ENCODE results near the gene OSBPL6.
A peak's percentile ranks its signal among the peaks of the same experiment; 100 is the strongest.
"Not testable (repeated sequence)": the region's sequence is repeated elsewhere in the genome, so short reads cannot be mapped to it uniquely, and the experiment has no call there.

OSBPL6 gene

DNA sequence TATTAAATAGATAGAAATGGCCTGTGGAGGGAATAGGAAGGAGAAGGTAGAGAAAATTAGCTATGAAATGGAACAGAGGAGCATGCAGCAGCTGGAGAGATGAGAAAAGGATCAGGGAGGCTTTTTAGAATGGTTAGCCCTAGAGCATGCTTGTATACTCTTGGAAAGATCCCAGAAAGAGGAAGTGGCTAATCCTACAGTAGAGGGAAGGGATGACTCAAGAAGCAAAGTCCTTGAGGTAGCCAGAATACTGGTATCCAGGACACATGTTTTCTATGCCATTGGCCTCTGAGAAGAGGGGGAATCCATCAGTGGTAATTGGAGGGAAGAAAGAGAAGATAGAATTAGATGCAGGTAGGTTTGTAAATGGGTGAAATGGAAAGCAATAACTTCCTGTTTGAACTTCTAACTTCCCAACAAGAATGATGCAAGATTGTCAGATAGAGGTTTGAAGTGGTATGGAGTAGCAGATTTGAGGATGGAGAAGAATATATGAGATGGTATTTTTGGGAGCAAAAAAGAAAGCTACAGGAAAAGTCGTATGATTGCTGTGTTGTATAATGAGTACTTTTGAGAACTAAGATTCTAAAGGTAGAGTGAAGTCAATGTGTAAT is 17.1 kb upstream of the OSBPL6 start:
- no peaks in the 10 kb centered on the region for H3K4me1 ChIP-seq (ENCODE audit: control insufficient read depth, low read depth, low read length)
- no peak overlapping the region for H3K4me3 ChIP-seq (ENCODE audit: low read length)
- no peak overlapping the region for H3K9ac ChIP-seq (ENCODE audit: low read length)
- H3K9me3 ChIP-seq (ENCODE audit: control insufficient read depth, low read depth, low read length), result no peaks in the 10 kb centered on the region
- no peaks in the 10 kb centered on the region for H3K36me3 ChIP-seq (ENCODE audit: control insufficient read depth, low read depth, low read length)
- H3K27me3 ChIP-seq (ENCODE audit: control insufficient read depth, insufficient read depth, low read length), result no peaks in the 10 kb centered on the region
- no peak overlapping the region for H3K27ac ChIP-seq (ENCODE audit: low read length)

GRCh38 chr2:178180648-178181047 is 13.7 kb upstream of the OSBPL6 start:
- not testable (repeated sequence) for H3K36me3 ChIP-seq (ENCODE audit: control insufficient read depth, low read depth, low read length); H3K4me1 ChIP-seq (ENCODE audit: control insufficient read depth, low read depth, low read length); H3K9ac ChIP-seq (ENCODE audit: low read length); H3K4me3 ChIP-seq (ENCODE audit: low read length); H3K27me3 ChIP-seq (ENCODE audit: control insufficient read depth, insufficient read depth, low read length); H3K9me3 ChIP-seq (ENCODE audit: control insufficient read depth, low read depth, low read length); H3K27ac ChIP-seq (ENCODE audit: low read length)

GRCh38 chr2:178187861-178188260 is 6.5 kb upstream of the OSBPL6 start:
- no peak overlapping the region for H3K27ac ChIP-seq (ENCODE audit: low read length)
- no peaks in the 10 kb centered on the region for H3K4me1 ChIP-seq (ENCODE audit: control insufficient read depth, low read depth, low read length)
- H3K27me3 ChIP-seq (ENCODE audit: control insufficient read depth, insufficient read depth, low read length), result peaks cover 21% of the 10 kb centered on the region
- no peak overlapping the region for H3K4me3 ChIP-seq (ENCODE audit: low read length)
- H3K36me3 ChIP-seq (ENCODE audit: control insufficient read depth, low read depth, low read length), result no peaks in the 10 kb centered on the region
- no peak overlapping the region for H3K9ac ChIP-seq (ENCODE audit: low read length)
- no peaks in the 10 kb centered on the region for H3K9me3 ChIP-seq (ENCODE audit: control insufficient read depth, low read depth, low read length)

DNA sequence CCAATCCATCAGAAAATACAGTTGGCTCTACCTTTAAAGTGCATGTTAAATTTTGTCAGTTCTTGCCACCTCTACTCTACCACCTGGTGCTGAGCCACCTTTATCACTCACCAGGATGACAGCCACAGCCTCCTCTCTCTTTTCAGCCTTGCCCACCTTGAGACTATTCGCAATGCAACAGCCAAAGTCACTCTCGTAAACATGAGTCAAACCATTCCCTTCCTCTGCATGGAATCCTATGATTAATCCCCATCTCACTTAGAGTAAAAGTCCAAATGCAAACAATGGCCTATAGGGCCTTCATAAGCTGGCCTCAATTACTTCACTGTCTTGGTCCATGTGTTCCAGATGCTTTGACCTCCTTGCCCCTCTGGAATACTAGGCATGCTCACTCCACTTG is 5.8 kb upstream of the OSBPL6 start:
- H3K4me3 ChIP-seq (ENCODE audit: low read length), result no peak overlapping the region
- no peaks in the 10 kb centered on the region for H3K9me3 ChIP-seq (ENCODE audit: control insufficient read depth, low read depth, low read length)
- peaks cover 27% of the 10 kb centered on the region for H3K27me3 ChIP-seq (ENCODE audit: control insufficient read depth, insufficient read depth, low read length)
- no peak overlapping the region for H3K27ac ChIP-seq (ENCODE audit: low read length)
- H3K36me3 ChIP-seq (ENCODE audit: control insufficient read depth, low read depth, low read length), result no peaks in the 10 kb centered on the region
- H3K9ac ChIP-seq (ENCODE audit: low read length), result no peak overlapping the region
- H3K4me1 ChIP-seq (ENCODE audit: control insufficient read depth, low read depth, low read length), result peaks cover 4% of the 10 kb centered on the region

DNA sequence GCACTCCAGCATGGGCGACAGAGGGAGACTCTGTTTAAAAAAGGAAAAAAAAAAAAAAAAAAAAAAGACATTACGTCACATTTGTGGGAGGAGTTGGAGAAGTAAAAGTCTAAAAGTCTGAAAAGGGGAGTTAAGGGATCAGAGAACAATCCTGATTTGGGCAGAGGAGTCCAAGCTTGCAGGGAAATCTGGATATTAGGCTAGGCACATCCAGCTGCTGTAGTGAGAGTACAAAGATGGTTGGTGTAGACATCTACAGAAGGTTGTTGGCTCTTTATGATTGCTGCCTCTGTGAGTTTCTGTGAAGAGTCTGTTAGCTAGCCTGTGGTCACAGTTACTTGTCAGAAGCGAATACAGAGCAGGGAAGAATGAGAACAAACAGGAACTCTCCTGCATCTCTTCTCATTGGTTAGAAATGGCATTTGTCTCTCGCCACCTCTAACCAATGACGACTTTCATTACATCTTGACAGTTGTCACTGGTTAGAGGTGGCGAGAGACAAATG is 3.3 kb upstream of the OSBPL6 start:
- Histone ChIP-seq H3K9ac (ENCODE audit: low read length) (no peak overlapping the region), H3K36me3 (ENCODE audit: control insufficient read depth, low read depth, low read length) (no peaks in the 10 kb centered on the region), H3K27ac (ENCODE audit: low read length) (no peak overlapping the region), H3K4me3 (ENCODE audit: low read length) (no peak overlapping the region), H3K27me3 (ENCODE audit: control insufficient read depth, insufficient read depth, low read length) (peaks cover 42% of the 10 kb centered on the region), H3K9me3 (ENCODE audit: control insufficient read depth, low read depth, low read length) (no peaks in the 10 kb centered on the region), H3K4me1 (ENCODE audit: control insufficient read depth, low read depth, low read length) (peaks cover 13% of the 10 kb centered on the region)

- no peak overlapping the region for H3K4me3 ChIP-seq (ENCODE audit: low read length)
- H3K4me1 ChIP-seq (ENCODE audit: control insufficient read depth, low read depth, low read length), result peaks cover 13% of the 10 kb centered on the region
- H3K27ac ChIP-seq (ENCODE audit: low read length), result no peak overlapping the region
- H3K9ac ChIP-seq (ENCODE audit: low read length), result no peak overlapping the region
- peaks cover 47% of the 10 kb centered on the region for H3K27me3 ChIP-seq (ENCODE audit: control insufficient read depth, insufficient read depth, low read length)
- H3K9me3 ChIP-seq (ENCODE audit: control insufficient read depth, low read depth, low read length), result no peaks in the 10 kb centered on the region
- no peaks in the 10 kb centered on the region for H3K36me3 ChIP-seq (ENCODE audit: control insufficient read depth, low read depth, low read length)
Observed at GRCh38 chr2:178191511-178191910, 2.8 kb upstream of the OSBPL6 start.

DNA sequence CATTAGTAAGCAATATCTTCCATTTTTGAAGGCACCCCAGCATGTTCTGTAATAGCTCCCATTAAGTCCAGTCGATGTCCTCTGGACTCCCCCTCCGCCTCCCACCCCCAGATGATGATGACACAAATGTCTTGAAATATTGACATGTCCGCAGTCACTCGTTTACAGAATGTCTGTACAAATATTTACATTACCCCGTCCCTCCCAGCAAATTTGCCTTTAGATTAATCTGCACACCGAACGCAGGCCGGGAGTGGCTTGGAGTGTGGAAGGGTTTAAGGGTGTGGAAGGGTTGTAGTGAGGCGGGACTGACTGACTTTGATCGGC is 853 bp upstream of the OSBPL6 start:
- H3K9ac ChIP-seq (ENCODE audit: low read length), result no peak overlapping the region
- H3K9me3 ChIP-seq (ENCODE audit: control insufficient read depth, low read depth, low read length), result no peaks in the 10 kb centered on the region
- no peaks in the 10 kb centered on the region for H3K36me3 ChIP-seq (ENCODE audit: control insufficient read depth, low read depth, low read length)
- peaks cover 59% of the 10 kb centered on the region for H3K27me3 ChIP-seq (ENCODE audit: control insufficient read depth, insufficient read depth, low read length)
- H3K4me3 ChIP-seq (ENCODE audit: low read length), result peak overlapping the region; percentile 83
- no peak overlapping the region for H3K27ac ChIP-seq (ENCODE audit: low read length)
- H3K4me1 ChIP-seq (ENCODE audit: control insufficient read depth, low read depth, low read length), result peaks cover 13% of the 10 kb centered on the region

GRCh38 chr2:178194600-178195389 is 483 bp downstream of the OSBPL6 start:
- H3K36me3 ChIP-seq (ENCODE audit: control insufficient read depth, low read depth, low read length), result no peaks in the 10 kb centered on the region
- H3K27me3 ChIP-seq (ENCODE audit: control insufficient read depth, insufficient read depth, low read length), result peaks cover 59% of the 10 kb centered on the region
- H3K9me3 ChIP-seq (ENCODE audit: control insufficient read depth, low read depth, low read length), result no peaks in the 10 kb centered on the region
- peak overlapping the region; percentile 21 for H3K9ac ChIP-seq (ENCODE audit: low read length)
- peak overlapping the region; percentile 83 for H3K4me3 ChIP-seq (ENCODE audit: low read length)
- peaks cover 13% of the 10 kb centered on the region for H3K4me1 ChIP-seq (ENCODE audit: control insufficient read depth, low read depth, low read length)
- H3K27ac ChIP-seq (ENCODE audit: low read length), result no peak overlapping the region

DNA sequence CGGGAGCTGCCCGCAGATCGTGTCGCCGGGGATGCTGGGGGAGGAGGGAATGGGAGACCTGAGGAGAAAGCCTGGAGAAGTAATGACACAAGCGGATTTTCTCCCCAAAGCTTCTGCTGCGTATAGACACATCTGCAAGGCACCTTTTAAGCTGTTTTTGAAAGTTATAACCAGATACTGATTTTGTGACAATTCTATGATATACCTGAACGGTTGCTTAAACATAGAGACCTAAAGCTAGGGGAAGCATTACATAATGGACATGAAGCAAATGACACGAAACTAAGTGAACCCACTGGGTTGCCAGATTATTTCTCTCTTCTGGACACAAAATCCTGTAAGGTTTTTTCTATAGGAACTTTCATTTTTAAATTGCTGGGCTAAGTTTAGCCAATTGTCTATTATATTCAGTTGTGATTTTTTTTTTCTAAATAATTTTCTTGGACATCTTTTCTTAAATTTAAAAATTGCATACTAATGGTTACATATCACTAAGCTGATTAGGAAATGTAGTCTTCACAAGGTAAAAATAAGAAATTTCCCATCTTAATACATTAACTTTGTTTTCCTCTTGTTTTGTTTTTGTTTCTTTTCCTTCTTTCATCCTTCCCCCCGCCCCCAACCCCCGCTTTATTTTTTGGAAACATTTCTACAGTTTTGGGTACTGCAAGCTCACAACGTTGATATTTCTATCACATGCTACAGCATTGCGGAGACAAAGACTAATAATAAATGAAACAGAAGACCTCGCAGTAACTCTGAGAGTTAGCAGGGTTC is 1.3 kb downstream of the OSBPL6 start:
- H3K27me3 ChIP-seq (ENCODE audit: control insufficient read depth, insufficient read depth, low read length), result peaks cover 59% of the 10 kb centered on the region
- H3K9me3 ChIP-seq (ENCODE audit: control insufficient read depth, low read depth, low read length), result no peaks in the 10 kb centered on the region
- H3K4me3 ChIP-seq (ENCODE audit: low read length), result peak overlapping the region; percentile 83
- H3K4me1 ChIP-seq (ENCODE audit: control insufficient read depth, low read depth, low read length), result peaks cover 13% of the 10 kb centered on the region
- no peaks in the 10 kb centered on the region for H3K36me3 ChIP-seq (ENCODE audit: control insufficient read depth, low read depth, low read length)
- peak overlapping the region; percentile 21 for H3K9ac ChIP-seq (ENCODE audit: low read length)
- no peak overlapping the region for H3K27ac ChIP-seq (ENCODE audit: low read length)

DNA sequence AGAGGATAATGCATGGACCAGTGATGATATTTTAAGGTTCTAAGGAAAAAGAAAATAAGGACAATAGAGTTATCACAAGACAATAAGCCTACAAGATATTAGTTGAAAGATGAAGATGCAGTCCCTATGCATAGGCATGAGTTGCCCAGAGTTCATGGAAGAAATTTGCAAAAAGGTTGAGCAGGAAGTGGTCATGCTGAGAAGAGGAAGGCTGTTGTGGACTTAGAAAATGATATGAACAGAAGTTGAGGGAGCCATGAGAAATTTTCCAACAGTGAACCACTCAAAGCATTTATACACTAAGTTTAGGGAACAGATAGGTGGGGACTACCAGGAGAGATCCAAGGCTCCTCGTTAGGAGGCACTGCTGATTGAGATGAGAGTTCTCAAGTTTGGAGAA is 3.5 kb downstream of the OSBPL6 start:
- Histone ChIP-seq H3K27ac (ENCODE audit: low read length) (no peak overlapping the region), H3K4me1 (ENCODE audit: control insufficient read depth, low read depth, low read length) (peaks cover 13% of the 10 kb centered on the region), H3K27me3 (ENCODE audit: control insufficient read depth, insufficient read depth, low read length) (peaks cover 39% of the 10 kb centered on the region), H3K9ac (ENCODE audit: low read length) (no peak overlapping the region), H3K36me3 (ENCODE audit: control insufficient read depth, low read depth, low read length) (no peaks in the 10 kb centered on the region), H3K9me3 (ENCODE audit: control insufficient read depth, low read depth, low read length) (no peaks in the 10 kb centered on the region), H3K4me3 (ENCODE audit: low read length) (no peak overlapping the region)

GRCh38 chr2:178198441-178198840 is 4.1 kb downstream of the OSBPL6 start:
- not testable (repeated sequence) for H3K4me3 ChIP-seq (ENCODE audit: low read length)

More at GRCh38 chr2:178198441-178198840, 4.1 kb downstream of the OSBPL6 start:
- not testable (repeated sequence) for H3K27ac ChIP-seq (ENCODE audit: low read length); H3K36me3 ChIP-seq (ENCODE audit: control insufficient read depth, low read depth, low read length); H3K9ac ChIP-seq (ENCODE audit: low read length); H3K9me3 ChIP-seq (ENCODE audit: control insufficient read depth, low read depth, low read length); H3K4me1 ChIP-seq (ENCODE audit: control insufficient read depth, low read depth, low read length)
- peaks cover 32% of the 10 kb centered on the region for H3K27me3 ChIP-seq (ENCODE audit: control insufficient read depth, insufficient read depth, low read length)

All from iPS-18a (cell line).